Measurements from ENCODE around the gene ZNF790. TPM values are rescaled to one million over a fixed set of nuclear protein-coding genes. Genes with fewer than 3 reads are reported as not detected.
"Not testable (repeated sequence)": the region's sequence is repeated elsewhere in the genome, so short reads cannot be mapped to it uniquely, and the experiment has no call there.

Gene ZNF790
- total and polyA plus RNA-seq, 5 donors from 2014 or later = 3.7 to 9.4 (median 7.9) TPM

- H3K4me3 ChIP-seq (ENCODE audit: low read depth, low read length) = peak overlapping the region; percentile 85
- Mint-ChIP-seq H3K4me1 (peaks cover 0 to 28% (median 15%) of the 10 kb centered on the region in 4 donors), H3K9me3 (peaks cover 3 to 39% (median 21%) of the 10 kb centered on the region in 7 donors), H3K27ac (peak overlapping the region; percentile 93 to 99 (median 95)), H3K36me3 (peaks cover 29% of the 10 kb centered on the region), H3K27me3 (peaks cover 12% of the 10 kb centered on the region), H3K4me3 (peak overlapping the region; percentile 99 to 100 (median 100))
- peaks cover 18 to 46% of the 10 kb centered on the region in 2 experiments for H3K9me3 ChIP-seq (ENCODE audit: control insufficient read depth in 2 of 2, low read length in 2 of 2)
- peaks cover 9% of the 10 kb centered on the region for H3K4me1 ChIP-seq (ENCODE audit: control insufficient read depth, insufficient read depth, low read length, poor library complexity, severe bottlenecking)
- H3K36me3 ChIP-seq (ENCODE audit: control insufficient read depth, insufficient read depth, low read length) = peaks cover 9% of the 10 kb centered on the region
- DNase-seq = no peak
- H3K27ac ChIP-seq (ENCODE audit: insufficient read depth, low read length, poor library complexity, severe bottlenecking) = peak overlapping the region; percentile 89
- no peaks in the 10 kb centered on the region for H3K27me3 ChIP-seq (ENCODE audit: control insufficient read depth, insufficient read depth, low read length)
- no peak for ATAC-seq (ENCODE audit: low read depth in 2 of 2)
Observed at GRCh38 chr19:36797786-36798108, 40.4 kb downstream of the ZNF790 start.

DNA sequence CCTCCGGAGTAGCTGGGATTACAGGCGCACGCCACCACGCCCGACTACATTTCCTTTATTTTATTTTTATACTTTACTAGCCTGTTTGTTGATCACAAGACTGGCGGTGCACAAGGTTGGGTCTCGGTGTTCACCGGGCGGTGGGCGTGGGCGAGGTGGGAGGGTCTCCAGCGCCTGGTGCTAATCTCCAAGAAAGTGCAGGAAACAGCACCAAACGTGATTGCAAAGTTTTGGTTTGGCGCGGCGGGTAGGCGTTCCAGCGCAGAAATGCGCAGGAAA lies 41.5 kb downstream of the ZNF790 start:
- Mint-ChIP-seq H3K4me3 (peak overlapping the region; percentile 99 to 100 (median 100)), H3K36me3 (peaks cover 27% of the 10 kb centered on the region), H3K4me1 (peaks cover 0 to 35% (median 15%) of the 10 kb centered on the region in 4 donors), H3K27ac (peak overlapping the region; percentile 93 to 99 (median 95)), H3K27me3 (peaks cover 12% of the 10 kb centered on the region), H3K9me3 (peaks cover 4 to 42% (median 30%) of the 10 kb centered on the region in 7 donors)
- peaks cover 4% of the 10 kb centered on the region for H3K36me3 ChIP-seq (ENCODE audit: control insufficient read depth, insufficient read depth, low read length)
- peaks cover 9% of the 10 kb centered on the region for H3K4me1 ChIP-seq (ENCODE audit: control insufficient read depth, insufficient read depth, low read length, poor library complexity, severe bottlenecking)
- peak overlapping the region; percentile 89 for H3K27ac ChIP-seq (ENCODE audit: insufficient read depth, low read length, poor library complexity, severe bottlenecking)
- H3K27me3 ChIP-seq (ENCODE audit: control insufficient read depth, insufficient read depth, low read length) = no peaks in the 10 kb centered on the region
- ATAC-seq (ENCODE audit: low read depth in 2 of 2) = no peak
- H3K9me3 ChIP-seq (ENCODE audit: control insufficient read depth in 2 of 2, low read length in 2 of 2) = peaks cover 23 to 44% of the 10 kb centered on the region in 2 experiments
- H3K4me3 ChIP-seq (ENCODE audit: low read depth, low read length) = peak overlapping the region; percentile 85
- no peak for DNase-seq

- H3K27me3 ChIP-seq (ENCODE audit: control insufficient read depth, insufficient read depth, low read length); H3K36me3 ChIP-seq (ENCODE audit: control insufficient read depth, insufficient read depth, low read length); H3K27ac ChIP-seq (ENCODE audit: insufficient read depth, low read length, poor library complexity, severe bottlenecking); H3K27me3 Mint-ChIP-seq; H3K4me3 ChIP-seq (ENCODE audit: low read depth, low read length); H3K4me1 ChIP-seq (ENCODE audit: control insufficient read depth, insufficient read depth, low read length, poor library complexity, severe bottlenecking); DNase-seq: not testable (repeated sequence)
- H3K9me3 ChIP-seq (ENCODE audit: control insufficient read depth in 2 of 2, low read length in 2 of 2) = peaks cover 15 to 42% of the 10 kb centered on the region in 2 experiments
- H3K27ac Mint-ChIP-seq = peak overlapping the region in 1 of 3 donors; percentile 25
- peaks cover 16% of the 10 kb centered on the region for H3K36me3 Mint-ChIP-seq
- ATAC-seq (ENCODE audit: low read depth in 2 of 2) = peak; percentile 83 to 84
- peaks cover 0 to 13% (median under 1%) of the 10 kb centered on the region in 4 donors for H3K4me1 Mint-ChIP-seq
- H3K4me3 Mint-ChIP-seq = peak overlapping the region in 3 of 4 donors; percentile 15 to 73 (median 44)
- H3K9me3 Mint-ChIP-seq = peaks cover 0 to 42% (median 24%) of the 10 kb centered on the region in 7 donors
Observed at GRCh38 chr19:36791420-36792141, 46.6 kb downstream of the ZNF790 start.

DNA sequence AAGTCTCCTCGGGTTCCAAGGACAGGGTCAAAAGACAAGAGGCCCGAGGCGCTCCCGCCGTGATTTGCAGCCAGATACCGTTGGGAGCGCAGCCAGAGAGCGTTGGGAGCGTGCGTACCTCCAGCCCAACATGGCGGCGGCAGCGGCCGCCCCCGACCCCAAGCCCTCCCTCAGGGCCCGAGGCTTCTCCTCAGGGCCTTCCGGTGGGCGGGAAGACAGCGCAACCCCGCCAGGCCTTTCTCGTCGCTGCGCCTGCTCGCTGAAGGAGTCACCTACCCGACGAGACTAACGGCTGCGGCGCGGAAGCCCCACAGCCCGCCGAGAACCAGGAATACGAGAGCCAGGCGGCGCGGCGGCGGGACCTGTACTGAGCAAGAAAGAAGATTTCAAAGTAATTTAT lies 62.4 kb downstream of the ZNF790 start:
- no peak overlapping the region for H3K27ac Mint-ChIP-seq
- DNase-seq (no peak), ATAC-seq (ENCODE audit: low read depth in 2 of 2) (no peak)
- H3K4me3 ChIP-seq (ENCODE audit: low read depth, low read length) = no peak overlapping the region
- no peak overlapping the region for H3K27ac ChIP-seq (ENCODE audit: insufficient read depth, low read length, poor library complexity, severe bottlenecking)
- peaks cover 4 to 27% (median 19%) of the 10 kb centered on the region in 4 donors for H3K4me1 Mint-ChIP-seq
- H3K4me3 Mint-ChIP-seq = no peak overlapping the region
- H3K9me3 Mint-ChIP-seq = peaks cover 2 to 29% (median 17%) of the 10 kb centered on the region in 7 donors
- peaks cover 21% of the 10 kb centered on the region for H3K4me1 ChIP-seq (ENCODE audit: control insufficient read depth, insufficient read depth, low read length, poor library complexity, severe bottlenecking)
- H3K36me3 ChIP-seq (ENCODE audit: control insufficient read depth, insufficient read depth, low read length) = no peaks in the 10 kb centered on the region
- H3K9me3 ChIP-seq (ENCODE audit: control insufficient read depth in 2 of 2, low read length in 2 of 2) = peaks cover 16 to 31% of the 10 kb centered on the region in 2 experiments
- H3K27me3 Mint-ChIP-seq = no peaks in the 10 kb centered on the region
- peaks cover 11% of the 10 kb centered on the region for H3K36me3 Mint-ChIP-seq
- H3K27me3 ChIP-seq (ENCODE audit: control insufficient read depth, insufficient read depth, low read length) = no peaks in the 10 kb centered on the region

- H3K36me3 Mint-ChIP-seq = peaks cover 12% of the 10 kb centered on the region
- Histone ChIP-seq H3K27ac (ENCODE audit: insufficient read depth, low read length, poor library complexity, severe bottlenecking) (peak overlapping the region; percentile 81), H3K4me3 (ENCODE audit: low read depth, low read length) (peak overlapping the region; percentile 96), H3K9me3 (ENCODE audit: control insufficient read depth in 2 of 2, low read length in 2 of 2) (peaks cover 14 to 38% of the 10 kb centered on the region in 2 experiments), H3K4me1 (ENCODE audit: control insufficient read depth, insufficient read depth, low read length, poor library complexity, severe bottlenecking) (peaks cover 21% of the 10 kb centered on the region), H3K27me3 (ENCODE audit: control insufficient read depth, insufficient read depth, low read length) (no peaks in the 10 kb centered on the region), H3K36me3 (ENCODE audit: control insufficient read depth, insufficient read depth, low read length) (peaks cover 2% of the 10 kb centered on the region)
- H3K4me3 Mint-ChIP-seq = peak overlapping the region; percentile 94 to 99 (median 98)
- H3K27ac Mint-ChIP-seq = peak overlapping the region; percentile 18 to 98 (median 94)
- H3K9me3 Mint-ChIP-seq = peaks cover 0 to 28% (median 12%) of the 10 kb centered on the region in 7 donors
- H3K27me3 Mint-ChIP-seq = no peaks in the 10 kb centered on the region
- DNase-seq (no peak), ATAC-seq (ENCODE audit: low read depth in 2 of 2) (peak; percentile 3 to 8)
- H3K4me1 Mint-ChIP-seq = peaks cover 4 to 28% (median 21%) of the 10 kb centered on the region in 4 donors
Observed at GRCh38 chr19:36773223-36773579, 65.0 kb downstream of the ZNF790 start.

DNA sequence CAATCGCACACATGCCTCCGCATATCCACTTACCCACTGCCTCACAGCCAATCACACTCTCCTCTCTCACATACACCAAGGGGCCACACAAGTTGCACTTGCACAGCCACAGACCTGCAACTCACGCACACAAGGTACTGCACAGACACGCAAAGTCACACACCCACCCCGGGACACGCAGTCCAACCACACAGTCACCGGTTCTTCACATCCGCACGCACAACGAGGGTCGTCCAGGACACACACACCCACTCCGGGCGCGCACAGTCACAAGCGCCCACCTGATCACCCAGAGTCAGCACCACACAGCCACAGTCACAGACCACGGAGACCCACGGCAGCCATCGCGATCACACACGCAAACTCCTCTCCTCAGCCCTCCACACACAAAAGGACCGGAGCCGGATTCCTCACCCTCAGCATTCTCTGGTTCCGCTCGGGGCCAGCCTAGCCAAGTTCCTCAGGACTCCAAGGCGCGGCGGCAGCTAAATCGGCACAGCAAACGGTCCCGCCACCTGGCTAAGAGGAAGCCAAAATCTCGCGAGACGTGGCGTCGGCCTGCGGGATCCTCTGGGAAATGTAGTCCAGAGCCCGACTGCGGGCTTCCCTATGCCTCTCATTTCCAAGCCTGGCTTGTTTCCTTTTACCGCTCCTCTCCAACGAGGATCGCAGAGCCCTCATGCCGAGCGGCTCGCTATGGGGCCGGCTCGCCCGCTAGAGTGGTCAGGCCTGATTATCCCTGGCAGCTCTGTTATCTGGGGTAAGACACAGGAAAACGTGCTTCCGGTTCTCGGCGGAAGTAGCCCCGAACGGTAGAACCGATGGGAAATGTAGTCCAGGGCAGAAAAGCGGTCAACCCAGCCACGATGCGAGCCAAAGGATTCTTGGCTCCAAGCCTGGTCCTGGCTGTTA lies 65.6 kb downstream of the ZNF790 start, which contains the start of gene ZNF850:
TSS of gene ZNF850 (minus strand) at position 497 of the 912 bp plus-strand sequence. CDS start 10,201 bp downstream, outside the sequence.
- Mint-ChIP-seq H3K4me3 (peak within 1 kb of the TSS; percentile 94 to 99 (median 98)), H3K27ac (peak within 1 kb of the TSS; percentile 90 to 98 (median 94)), H3K4me1 (peaks cover 4 to 28% (median 21%) of the 10 kb centered on the region in 4 donors), H3K27me3 (no peaks in the 10 kb centered on the region), H3K9me3 (peaks cover 0 to 27% (median 9%) of the 10 kb centered on the region in 7 donors), H3K36me3 (peaks cover 12% of the 10 kb centered on the region)
- DNase-seq = peak; percentile 90 to 96 (median 96)
- Histone ChIP-seq H3K36me3 (ENCODE audit: control insufficient read depth, insufficient read depth, low read length) (peaks cover 2% of the 10 kb centered on the region), H3K9me3 (ENCODE audit: control insufficient read depth in 2 of 2, low read length in 2 of 2) (peaks cover 17 to 43% of the 10 kb centered on the region in 2 experiments), H3K4me3 (ENCODE audit: low read depth, low read length) (peak within 1 kb of the TSS; percentile 96), H3K27ac (ENCODE audit: insufficient read depth, low read length, poor library complexity, severe bottlenecking) (peak within 1 kb of the TSS; percentile 81), H3K27me3 (ENCODE audit: control insufficient read depth, insufficient read depth, low read length) (no peaks in the 10 kb centered on the region), H3K4me1 (ENCODE audit: control insufficient read depth, insufficient read depth, low read length, poor library complexity, severe bottlenecking) (peaks cover 21% of the 10 kb centered on the region)
- peak; percentile 89 for ATAC-seq (ENCODE audit: low read depth in 2 of 2)
